Osteoblast (primary cell): ENCODE measurements around the gene B3GNT3. TPM values are rescaled to one million over a fixed set of nuclear protein-coding genes. Genes with fewer than 3 reads are reported as not detected.
"Not testable (repeated sequence)": the region's sequence is repeated elsewhere in the genome, so short reads cannot be mapped to it uniquely, and the experiment has no call there.

Source experiments
- DNase-seq: peaks from one replicate; pipeline ENCODE4 v3.0.0; 2011; ENCODE audit warnings: low spot score, mixed read lengths; ENCODE audit not compliant: insufficient read length; ENCODE audit errors: missing footprints
- H2AFZ ChIP-seq: 2 replicates; pipeline ENCODE4 v1.6.0; 2011; ENCODE audit warnings: mild to moderate bottlenecking, low read length
- H3K27ac ChIP-seq: 2 replicates; pipeline ENCODE4 v1.5.1; 2011; ENCODE audit warnings: mild to moderate bottlenecking, low read depth, low read length, moderate library complexity
- H3K27me3 ChIP-seq: 2 replicates; pipeline ENCODE4 v1.6.0; 2012; ENCODE audit warnings: mild to moderate bottlenecking, control low read depth, inconsistent platforms, low read length, moderate library complexity; ENCODE audit not compliant: insufficient read depth
- H3K36me3 ChIP-seq: 2 replicates; pipeline ENCODE4 v1.5.1; 2011; ENCODE audit warnings: mild to moderate bottlenecking, low read length, control low read depth, moderate library complexity; ENCODE audit not compliant: insufficient read depth
- H3K4me1 ChIP-seq: 2 replicates; pipeline ENCODE4 v1.5.1; 2011; ENCODE audit warnings: mild to moderate bottlenecking, low read length, control low read depth, moderate library complexity; ENCODE audit not compliant: insufficient read depth
- H3K4me2 ChIP-seq: 2 replicates; pipeline ENCODE4 v1.6.0; 2011; ENCODE audit warnings: mild to moderate bottlenecking, low read length; ENCODE audit not compliant: insufficient read depth
- H3K4me3 ChIP-seq: fragments of 200-600 bp; sonication (generic); 3 replicates; pipeline ENCODE4 v1.5.1; 2012; ENCODE audit warnings: mild to moderate bottlenecking, low read length, inconsistent platforms; ENCODE audit not compliant: insufficient read depth
- H3K79me2 ChIP-seq: 2 replicates; pipeline ENCODE4 v1.6.0; 2012; ENCODE audit warnings: mild to moderate bottlenecking, low read length, control low read depth, inconsistent platforms; ENCODE audit not compliant: insufficient read depth
- H3K9me3 ChIP-seq: 2 replicates; pipeline ENCODE4 v1.5.1; 2011; ENCODE audit warnings: low read depth, low read length, control low read depth
- H4K20me1 ChIP-seq: 2 replicates; pipeline ENCODE4 v1.6.0; 2012; ENCODE audit warnings: mild to moderate bottlenecking, low read length, control low read depth; ENCODE audit not compliant: insufficient read depth
- CTCF ChIP-seq: IDR thresholded peaks from 2 replicates; pipeline ENCODE4 v1.5.1; 2011; ENCODE audit warnings: mild to moderate bottlenecking, low read depth, low read length, moderate library complexity; ENCODE audit errors: extremely low read depth
- total RNA-seq: library from RNA; depleted of rRNA; stranded (reverse); fragments of >200 nt; gene quantifications from 2 replicates; pipeline ENCODE4 v1.2.3, GENCODE V29; 2012

B3GNT3 gene
- total RNA-seq, 1 donor = not detected

- Histone ChIP-seq H3K36me3 (no peaks in the 10 kb centered on the region), H3K27ac (no peak overlapping the region), H3K79me2 (no peaks in the 10 kb centered on the region), H3K4me3 (no peak overlapping the region), H2AFZ (no peak overlapping the region), H3K4me2 (no peak overlapping the region), H4K20me1 (no peaks in the 10 kb centered on the region), H3K27me3 (peaks cover 31% of the 10 kb centered on the region), H3K9me3 (no peaks in the 10 kb centered on the region), H3K4me1 (no peaks in the 10 kb centered on the region)
- no peak for TF ChIP-seq CTCF
- DNase-seq = peak; percentile 41
These were observed 1.3 kb downstream of the B3GNT3 start for GRCh38 chr19:17796013-17796837.

- H4K20me1 ChIP-seq = no peaks in the 10 kb centered on the region
- no peak overlapping the region for H3K4me2 ChIP-seq
- H3K4me1 ChIP-seq = no peaks in the 10 kb centered on the region
- H2AFZ ChIP-seq = no peak overlapping the region
- DNase-seq = no peak
- H3K4me3 ChIP-seq = no peak overlapping the region
- H3K9me3 ChIP-seq = no peaks in the 10 kb centered on the region
- H3K27ac ChIP-seq = no peak overlapping the region
- H3K27me3 ChIP-seq = peaks cover 31% of the 10 kb centered on the region
- TF ChIP-seq CTCF = no peak
- no peaks in the 10 kb centered on the region for H3K36me3 ChIP-seq
- H3K79me2 ChIP-seq = no peaks in the 10 kb centered on the region
These were observed 2.0 kb downstream of the B3GNT3 start for GRCh38 chr19:17796838-17797423.

GRCh38 chr19:17797424-17798201 is 2.7 kb downstream of the B3GNT3 start:
- Histone ChIP-seq H3K4me3 (no peak overlapping the region), H3K79me2 (no peaks in the 10 kb centered on the region), H2AFZ (no peak overlapping the region), H4K20me1 (no peaks in the 10 kb centered on the region), H3K27me3 (peaks cover 35% of the 10 kb centered on the region), H3K4me2 (no peak overlapping the region), H3K36me3 (no peaks in the 10 kb centered on the region), H3K4me1 (no peaks in the 10 kb centered on the region), H3K9me3 (no peaks in the 10 kb centered on the region), H3K27ac (no peak overlapping the region)
- TF ChIP-seq CTCF = no peak
- DNase-seq = peak; percentile 62

- H3K4me3 ChIP-seq, H3K4me2 ChIP-seq, H3K4me1 ChIP-seq, H3K79me2 ChIP-seq, H2AFZ ChIP-seq, H4K20me1 ChIP-seq, DNase-seq, H3K36me3 ChIP-seq, H3K27ac ChIP-seq, H3K9me3 ChIP-seq: not testable (repeated sequence)
- peaks cover 32% of the 10 kb centered on the region for H3K27me3 ChIP-seq
These were observed 3.7 kb downstream of the B3GNT3 start for GRCh38 chr19:17798599-17798998.
